GM12878 (cell line): ENCODE data around the gene ASB6. TPM values are rescaled to one million over a fixed set of nuclear protein-coding genes. Genes with fewer than 3 reads are reported as not detected.

Experiments used
- BCL3 ChIP-seq: IDR thresholded peaks from 2 replicates; pipeline ENCODE4 v1.6.1; 2011; ENCODE audit warnings: borderline replicate concordance, low read depth, mild to moderate bottlenecking, moderate library complexity, low read length; ENCODE audit not compliant: insufficient read depth, poor library complexity, severe bottlenecking
- FOXM1 ChIP-seq: IDR thresholded peaks from 2 replicates; pipeline ENCODE4 v1.6.1; 2012; ENCODE audit warnings: low read depth, mild to moderate bottlenecking, inconsistent platforms, low read length, moderate library complexity
- IRF3 ChIP-seq: fragments of 450-650 bp; IDR thresholded peaks from 2 replicates; pipeline ENCODE4 v1.6.1; 2014; ENCODE audit warnings: mild to moderate bottlenecking
- POLR2AphosphoS5 ChIP-seq: IDR thresholded peaks from 2 replicates; pipeline ENCODE4 v1.6.1; 2011; ENCODE audit warnings: mild to moderate bottlenecking, low read length, inconsistent platforms
- YY1 ChIP-seq: IDR thresholded peaks from 2 replicates; pipeline ENCODE4 v1.6.1; 2011; ENCODE audit warnings: low read depth, mild to moderate bottlenecking, low read length
- ZBED1 ChIP-seq: IDR thresholded peaks from 2 replicates; pipeline ENCODE4 v1.6.1; 2016; ENCODE audit warnings: borderline replicate concordance
- ZBTB40 ChIP-seq: fragments of 450-650 bp; IDR thresholded peaks from 2 replicates; pipeline ENCODE4 v1.6.1; 2016; ENCODE audit warnings: mild to moderate bottlenecking, moderate library complexity, borderline replicate concordance
- polyA plus RNA-seq, 11 experiments: library from polyadenylated mRNA; depleted of rRNA in 4 of 11; unstranded in 6 of 11; stranded (reverse) in 5 of 11; fragments of >200 nt; fragmentation: Nextera tagmentation in 4 of 11; fragmentation: Illumina TruSeq in 1 of 11; extraction: Ambion mirVana in 4 of 11; extraction: Trizol in 1 of 11; gene quantifications; 1 replicate in 1 of 11; 2 replicates in 10 of 11; pipeline versions ENCODE4 v1.2.1 to v1.2.3, GENCODE V29; 2011 to 2016; ENCODE audit warnings: inconsistent platforms in 2 of 11, missing spikeins in 2 of 11, low read depth in 1 of 11
- total RNA-seq, 4 experiments: library from RNA; depleted of rRNA in 3 of 4; stranded (reverse); fragments of >200 nt in 3 of 4; fragmentation: Illumina TruSeq in 1 of 4; extraction: Trizol in 1 of 4; gene quantifications; 2 replicates each; pipeline versions ENCODE4 v1.2.1 to v1.2.3, GENCODE V29; 2013 to 2021

Gene ASB6
- total and polyA plus RNA-seq, 10 of the 15 experiments (the other 5 are each of a cell fraction or from before 2014, with no cell fraction given): 0.80 to 18.2 (median 9.9) TPM

- no peak for TF ChIP-seq BCL3
- no peak for TF ChIP-seq POLR2AphosphoS5
- TF ChIP-seq YY1: no peak
- no peak for TF ChIP-seq ZBED1
- TF ChIP-seq IRF3: no peak
- no peak for TF ChIP-seq ZBTB40
- TF ChIP-seq FOXM1: no peak
Measured at GRCh38 chr9:129631674-129632129, 10.2 kb downstream of the ASB6 start (continued).
